Activated naive CD4-positive, alpha-beta T cell treated with anti-CD3 and anti-CD28 coated beads, Interleukin-2, amount 10 ng/mL, durations not matched to agents 7 days and 5 days (primary cell): ENCODE measurements around the gene GOLGA2.
"Not testable (repeated sequence)": the region's sequence is repeated elsewhere in the genome, so short reads cannot be mapped to it uniquely, and the experiment has no call there.

ENCODE experiments used
- CTCF ChIA-PET: fragments of 350-600 bp; sonication (Branson Sonifier 250); formaldehyde crosslinking; loops from one replicate; lab custom pipeline; 2021; ENCODE audit warnings: antibody characterized with exemption; lab: Charles Lee
- DNase-seq: peaks from one replicate; pipeline ENCODE4 v3.0.0-alpha.2; 2020
- H3K27ac Mint-ChIP-seq: one replicate; pipeline ENCODE4 v1.8.0; 2021; ENCODE audit warnings: mild to moderate bottlenecking, moderate library complexity, mixed read lengths
- H3K27me3 Mint-ChIP-seq: one replicate; pipeline ENCODE4 v1.8.0; 2021; ENCODE audit warnings: mild to moderate bottlenecking, mixed read lengths
- H3K36me3 Mint-ChIP-seq: one replicate; pipeline ENCODE4 v1.8.0; 2021; ENCODE audit warnings: mixed read lengths
- H3K4me1 Mint-ChIP-seq: one replicate; pipeline ENCODE4 v1.8.0; 2021; ENCODE audit warnings: mixed read lengths
- H3K4me3 Mint-ChIP-seq: one replicate; pipeline ENCODE4 v1.8.0; 2021; ENCODE audit warnings: mild to moderate bottlenecking, moderate library complexity, mixed read lengths
- H3K9me3 Mint-ChIP-seq: one replicate; pipeline ENCODE4 v1.8.0; 2021; ENCODE audit warnings: mixed read lengths

GOLGA2 gene

GRCh38 chr9:128247226-128247803, 28.5 kb downstream of the GOLGA2 start:
- Mint-ChIP-seq H3K9me3 (no peaks in the 10 kb centered on the region), H3K4me1 (peaks cover 25% of the 10 kb centered on the region), H3K4me3 (no peak overlapping the region), H3K27ac (no peak overlapping the region), H3K36me3 (no peaks in the 10 kb centered on the region), H3K27me3 (peaks cover 97% of the 10 kb centered on the region)
- DNase-seq, result no peak
- CTCF ChIA-PET, result interaction anchor here (1.9 kb wide), 1 partner anchor 8 kb away, joined by 4 read pairs; no protein-coding TSS in a partner anchor

GRCh38 chr9:128246471-128246870, 29.3 kb downstream of the GOLGA2 start:
- H3K4me3 Mint-ChIP-seq, result no peak overlapping the region
- H3K4me1 Mint-ChIP-seq, result peaks cover 22% of the 10 kb centered on the region
- peaks cover 95% of the 10 kb centered on the region for H3K27me3 Mint-ChIP-seq
- H3K27ac Mint-ChIP-seq, result no peak overlapping the region
- CTCF ChIA-PET, result interaction anchor here (1.9 kb wide), 1 partner anchor 9 kb away, joined by 4 read pairs; no protein-coding TSS in a partner anchor
- no peaks in the 10 kb centered on the region for H3K9me3 Mint-ChIP-seq
- no peak for DNase-seq
- no peaks in the 10 kb centered on the region for H3K36me3 Mint-ChIP-seq

DNA sequence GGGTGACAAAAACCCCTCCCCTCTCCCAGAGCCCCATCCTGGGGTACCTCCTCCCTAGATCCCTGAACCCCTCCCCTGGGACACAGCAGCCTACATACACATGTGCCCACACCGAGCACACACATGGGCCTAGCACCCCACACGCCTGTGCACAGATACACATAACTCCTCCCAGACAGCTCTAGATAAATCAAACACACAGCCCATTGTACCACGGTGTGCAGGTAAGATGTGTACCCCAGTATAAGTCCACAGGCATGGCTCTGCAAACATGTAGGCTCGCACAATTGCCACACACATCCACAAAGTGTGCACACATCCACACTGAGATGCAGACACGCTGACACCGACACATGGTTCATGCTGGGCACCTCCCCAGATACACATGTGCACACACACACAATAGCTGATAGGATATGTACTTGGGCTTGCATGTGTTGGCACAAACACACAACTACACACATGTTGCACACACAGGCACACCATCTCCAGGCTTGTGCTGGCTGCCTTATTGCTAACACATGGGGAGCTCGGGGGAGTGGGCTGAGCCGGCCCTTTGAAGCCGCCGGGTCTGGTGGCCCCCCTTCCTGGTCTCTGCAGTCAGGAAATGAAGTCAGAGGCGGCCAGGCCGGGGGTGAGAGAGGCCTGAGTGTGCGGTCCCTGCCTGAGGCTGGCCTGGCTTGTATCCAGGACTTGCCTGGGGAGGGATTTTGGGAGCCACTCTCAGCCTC, 30.2 kb downstream of the GOLGA2 start:
- no peaks in the 10 kb centered on the region for H3K36me3 Mint-ChIP-seq
- no peaks in the 10 kb centered on the region for H3K9me3 Mint-ChIP-seq
- H3K4me3 Mint-ChIP-seq, result no peak overlapping the region
- no peak overlapping the region for H3K27ac Mint-ChIP-seq
- peaks cover 89% of the 10 kb centered on the region for H3K27me3 Mint-ChIP-seq
- H3K4me1 Mint-ChIP-seq, result peaks cover 17% of the 10 kb centered on the region
- CTCF ChIA-PET, result interaction anchor here (1.9 kb wide), 1 partner anchor 10 kb away, joined by 4 read pairs; no protein-coding TSS in a partner anchor
- no peak for DNase-seq

GRCh38 chr9:128244837-128245231, 31.0 kb downstream of the GOLGA2 start:
- Mint-ChIP-seq H3K4me1 (peaks cover 15% of the 10 kb centered on the region), H3K36me3 (no peaks in the 10 kb centered on the region), H3K9me3 (no peaks in the 10 kb centered on the region), H3K27ac (no peak overlapping the region), H3K27me3 (peaks cover 81% of the 10 kb centered on the region), H3K4me3 (no peak overlapping the region)
- no peak for DNase-seq
- CTCF ChIA-PET, result no interaction called here

DNA sequence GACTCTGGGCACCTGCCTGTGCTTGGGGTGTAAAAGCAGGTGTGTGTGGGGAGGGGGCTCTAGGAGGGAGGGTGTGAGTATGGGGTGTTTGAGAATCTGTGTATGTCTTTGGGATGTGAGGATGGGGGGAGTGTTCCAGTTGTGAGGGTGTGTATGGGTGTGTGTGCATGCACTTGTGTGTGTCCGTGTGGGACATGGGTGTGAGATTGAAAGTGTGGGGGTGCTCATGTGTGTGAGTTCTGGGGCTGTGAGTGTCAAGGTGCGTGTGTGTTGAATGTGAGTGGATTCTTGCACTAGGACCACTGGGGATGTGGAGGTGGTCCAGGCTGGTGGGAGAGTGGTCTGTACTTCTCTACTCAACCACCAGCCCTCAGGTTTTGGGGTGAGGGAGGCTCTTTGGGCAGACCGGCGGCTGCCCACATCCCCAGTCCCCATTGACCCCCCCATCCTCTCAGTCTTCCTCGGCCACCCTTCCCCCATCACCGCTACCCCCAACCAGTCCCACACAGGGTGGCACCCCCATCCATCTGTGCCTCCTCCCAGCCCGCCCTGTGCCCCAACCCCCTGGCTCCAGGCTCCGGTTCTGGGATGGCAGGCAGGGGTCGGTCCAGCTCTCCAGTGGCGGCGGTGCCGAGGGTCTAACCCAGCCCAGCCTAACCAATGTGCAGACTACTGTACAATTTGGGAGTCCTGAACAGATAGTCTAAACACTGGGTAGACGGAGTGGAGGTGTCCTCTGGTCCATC, 31.5 kb downstream of the GOLGA2 start:
- no peak overlapping the region for H3K27ac Mint-ChIP-seq
- H3K4me1 Mint-ChIP-seq, result peaks cover 10% of the 10 kb centered on the region
- H3K4me3 Mint-ChIP-seq, result no peak overlapping the region
- H3K36me3 Mint-ChIP-seq, result no peaks in the 10 kb centered on the region
- CTCF ChIA-PET, result no interaction called here
- peaks cover 76% of the 10 kb centered on the region for H3K27me3 Mint-ChIP-seq
- no peaks in the 10 kb centered on the region for H3K9me3 Mint-ChIP-seq
- DNase-seq, result no peak

DNA sequence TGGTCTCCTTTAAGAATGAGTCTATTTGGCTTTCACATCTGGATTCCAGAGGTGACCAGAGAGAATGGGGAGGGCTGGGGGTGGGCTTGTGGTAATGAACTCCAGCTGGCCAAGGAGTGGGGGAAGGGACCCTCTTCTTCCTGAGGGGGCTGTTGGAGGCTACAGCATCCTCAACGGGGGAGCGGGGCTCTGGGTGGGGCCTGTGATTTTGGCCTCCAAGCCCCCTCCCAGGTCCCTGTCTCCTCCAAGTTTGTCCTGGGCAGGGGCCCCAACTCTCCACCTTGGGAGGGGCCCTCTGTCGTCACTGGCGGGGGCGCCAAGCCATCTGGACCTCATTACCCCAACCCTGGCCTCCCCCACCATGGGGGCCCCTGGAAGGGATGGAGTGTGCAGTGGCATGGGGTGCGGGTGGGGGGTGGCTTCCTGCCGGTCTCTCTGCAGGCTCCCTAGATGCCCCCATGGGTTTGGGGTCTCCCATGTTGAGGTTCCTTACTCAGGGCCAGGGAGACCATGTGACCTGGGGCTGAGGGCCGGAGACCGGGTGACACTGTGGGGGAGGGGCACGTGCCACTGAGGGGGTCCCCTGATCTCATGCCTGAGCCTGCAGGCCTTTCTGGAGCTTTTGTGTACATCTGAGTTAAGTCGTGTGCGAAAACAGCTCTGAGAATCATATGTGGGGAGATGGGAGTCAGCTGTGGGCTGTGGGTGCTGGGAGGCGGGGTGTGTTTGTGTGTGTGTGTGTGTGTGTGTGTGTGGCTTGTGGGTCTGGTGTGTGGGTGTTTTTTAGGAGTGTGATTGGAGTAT, 32.4 kb downstream of the GOLGA2 start:
- peaks cover 68% of the 10 kb centered on the region for H3K27me3 Mint-ChIP-seq
- no peak overlapping the region for H3K4me3 Mint-ChIP-seq
- no peaks in the 10 kb centered on the region for H3K9me3 Mint-ChIP-seq
- no peaks in the 10 kb centered on the region for H3K36me3 Mint-ChIP-seq
- H3K27ac Mint-ChIP-seq, result no peak overlapping the region
- peaks cover 10% of the 10 kb centered on the region for H3K4me1 Mint-ChIP-seq
- CTCF ChIA-PET, result no interaction called here
- no peak for DNase-seq

- H3K27ac Mint-ChIP-seq, result no peak overlapping the region
- no peaks in the 10 kb centered on the region for H3K36me3 Mint-ChIP-seq
- peaks cover 62% of the 10 kb centered on the region for H3K27me3 Mint-ChIP-seq
- H3K4me3 Mint-ChIP-seq, result no peak overlapping the region
- no peak for DNase-seq
- H3K9me3 Mint-ChIP-seq, result no peaks in the 10 kb centered on the region
- CTCF ChIA-PET, result no interaction called here
- peaks cover 10% of the 10 kb centered on the region for H3K4me1 Mint-ChIP-seq
Observed at GRCh38 chr9:128242828-128243214, 33.0 kb downstream of the GOLGA2 start.

GRCh38 chr9:128242124-128242523, 33.7 kb downstream of the GOLGA2 start:
- DNase-seq, result no peak
- H3K36me3 Mint-ChIP-seq, result no peaks in the 10 kb centered on the region
- CTCF ChIA-PET, result no interaction called here
- H3K4me3 Mint-ChIP-seq, result no peak overlapping the region
- peaks cover 10% of the 10 kb centered on the region for H3K4me1 Mint-ChIP-seq
- no peaks in the 10 kb centered on the region for H3K9me3 Mint-ChIP-seq
- peaks cover 55% of the 10 kb centered on the region for H3K27me3 Mint-ChIP-seq
- H3K27ac Mint-ChIP-seq, result no peak overlapping the region

GRCh38 chr9:128233817-128234406, 41.9 kb downstream of the GOLGA2 start:
- H3K36me3 Mint-ChIP-seq, result no peaks in the 10 kb centered on the region
- H3K27ac Mint-ChIP-seq, result no peak overlapping the region
- H3K27me3 Mint-ChIP-seq, result peaks cover 10% of the 10 kb centered on the region
- no peaks in the 10 kb centered on the region for H3K9me3 Mint-ChIP-seq
- no peaks in the 10 kb centered on the region for H3K4me1 Mint-ChIP-seq
- no peak for DNase-seq
- no peak overlapping the region for H3K4me3 Mint-ChIP-seq
- CTCF ChIA-PET, result interaction anchor here (0.6 kb wide), 1 partner anchor 13 kb away, joined by 3 read pairs; no protein-coding TSS in a partner anchor

GRCh38 chr9:128232528-128233428, 43.0 kb downstream of the GOLGA2 start:
- Mint-ChIP-seq H3K27ac (no peak overlapping the region), H3K4me1 (no peaks in the 10 kb centered on the region), H3K4me3 (no peak overlapping the region), H3K9me3 (no peaks in the 10 kb centered on the region), H3K36me3 (no peaks in the 10 kb centered on the region), H3K27me3 (peaks cover 13% of the 10 kb centered on the region)
- DNase-seq, result no peak
- CTCF ChIA-PET, result no interaction called here

DNA sequence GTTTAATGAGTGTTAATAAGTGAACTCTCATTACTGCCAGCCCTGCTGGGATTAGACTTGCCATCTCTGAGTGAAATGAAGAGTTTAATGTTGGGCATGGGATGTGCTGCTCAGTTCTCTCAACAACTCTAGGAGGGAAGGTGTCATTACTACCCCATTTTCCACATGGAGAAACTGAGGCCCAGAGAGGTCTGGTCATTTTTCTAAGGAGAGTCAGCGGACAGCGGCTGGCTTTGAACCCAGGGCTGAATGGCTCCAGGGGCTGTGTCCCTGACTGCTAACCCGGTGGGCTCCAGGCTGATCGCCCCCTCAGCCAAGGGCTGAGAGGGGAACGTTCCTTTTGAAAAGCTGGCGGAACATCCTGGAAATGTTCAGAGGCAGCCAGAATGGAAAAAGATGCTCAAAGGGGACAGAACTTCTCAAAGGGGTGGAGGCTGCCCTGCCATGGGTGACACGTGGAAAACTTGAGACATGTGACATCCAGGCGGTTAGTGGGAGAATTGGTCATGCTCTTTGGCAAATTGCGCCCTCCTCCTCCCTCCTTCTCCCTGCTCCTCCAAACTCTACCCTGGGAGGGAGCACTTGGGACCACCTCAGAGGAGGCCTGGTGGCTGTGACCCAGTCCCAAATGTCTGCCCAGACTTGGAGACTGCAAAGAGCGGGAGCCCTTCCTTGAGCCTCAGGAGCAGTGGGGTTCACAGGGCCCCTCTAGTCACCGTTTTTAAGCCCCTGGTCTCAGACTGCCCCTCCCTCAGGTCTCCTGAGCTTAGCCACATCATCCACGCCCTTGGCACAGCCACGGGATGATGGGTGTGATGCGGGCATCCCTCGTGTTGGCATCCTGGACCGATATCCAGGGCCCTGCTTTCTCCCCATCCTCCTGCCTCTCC, 43.9 kb downstream of the GOLGA2 start:
- CTCF ChIA-PET, result no interaction called here
- H3K27ac Mint-ChIP-seq, result no peak overlapping the region
- peaks cover 13% of the 10 kb centered on the region for H3K27me3 Mint-ChIP-seq
- H3K4me3 Mint-ChIP-seq, result no peak overlapping the region
- no peaks in the 10 kb centered on the region for H3K4me1 Mint-ChIP-seq
- no peak for DNase-seq
- no peaks in the 10 kb centered on the region for H3K36me3 Mint-ChIP-seq
- no peaks in the 10 kb centered on the region for H3K9me3 Mint-ChIP-seq

GRCh38 chr9:128230897-128231296, 44.9 kb downstream of the GOLGA2 start:
- H3K36me3 Mint-ChIP-seq, DNase-seq, H3K4me3 Mint-ChIP-seq, H3K9me3 Mint-ChIP-seq, CTCF ChIA-PET, H3K27ac Mint-ChIP-seq, H3K4me1 Mint-ChIP-seq: not testable (repeated sequence)
- H3K27me3 Mint-ChIP-seq, result peaks cover 18% of the 10 kb centered on the region
